Stomach (tissue), 9 donors: ENCODE measurements around the gene WWC2. TPM values are rescaled to one million over a fixed set of nuclear protein-coding genes. Genes with fewer than 3 reads are reported as not detected.

Experiments
- DNase-seq, 2 donors: peaks; one replicate each; pipeline versions ENCODE4 v3.0.0 to v3.0.0-alpha.2; 2013 to 2019
- H3K27ac ChIP-seq, 5 donors: fragments of 200-600 bp in 4 of 5; sonication (generic) in 4 of 5; one replicate each; pipeline ENCODE4 v1.5.1; 2013 to 2019; ENCODE audit warnings: mild to moderate bottlenecking in 1 of 5, moderate library complexity in 1 of 5
- H3K27me3 ChIP-seq, 3 donors: fragments of 200-600 bp; sonication (generic); one replicate each; pipeline ENCODE4 v1.5.1; 2017 to 2019; ENCODE audit warnings: mixed run types in 1 of 3
- H3K36me3 ChIP-seq, 4 donors: fragments of 200-600 bp; sonication (generic); 1 replicate in 3 of 4; 2 replicates in 1 of 4; pipeline ENCODE4 v1.5.1; 2016 to 2019
- H3K4me1 ChIP-seq, 4 donors: fragments of 200-600 bp; sonication (generic); one replicate each; pipeline ENCODE4 v1.5.1; 2016 to 2019
- H3K4me3 ChIP-seq, 4 donors: fragments of 200-600 bp; sonication (generic) in 3 of 4; one replicate each; pipeline ENCODE4 v1.5.1; 2016 to 2019; ENCODE audit warnings: mild to moderate bottlenecking in 1 of 4
- H3K9me3 ChIP-seq, 4 donors: fragments of 200-600 bp; sonication (generic); one replicate each; pipeline ENCODE4 v1.5.1; 2016 to 2019
- CTCF ChIP-seq, 7 experiments: fragments of 450-650 bp in 4 of 7; fragments of 200-600 bp in 3 of 7; sonication (generic) in 3 of 7; IDR thresholded peaks; one replicate each; pipeline ENCODE4 v1.5.1; 2016 to 2019; ENCODE audit warnings: antibody characterized with exemption in 7 of 7, control low read depth in 2 of 7, mild to moderate bottlenecking in 1 of 7
- EP300 ChIP-seq: sonication (generic); formaldehyde crosslinking; IDR thresholded peaks from one replicate; pipeline ENCODE4 v1.6.1; 2017; ENCODE audit warnings: antibody characterized with exemption
- POLR2A ChIP-seq, 4 donors: fragments of 450-650 bp; IDR thresholded peaks; one replicate each; pipeline ENCODE4 v1.6.1; 2016; ENCODE audit warnings: antibody characterized with exemption in 4 of 4, control low read depth in 2 of 4, mild to moderate bottlenecking in 1 of 4, moderate library complexity in 1 of 4
- POLR2AphosphoS5 ChIP-seq, 3 donors: sonication (generic); formaldehyde crosslinking; IDR thresholded peaks; one replicate each; pipeline ENCODE4 v1.6.1; 2016; ENCODE audit warnings: antibody characterized with exemption in 3 of 3
- WGBS, 5 donors: extraction: QIAGEN DNeasy Blood & Tissue Kit in 3 of 5; methylation state at CpG; one replicate each; pipeline versions ENCODE4 v1.1.5 to v1.1.7; 2013 to 2018; 5-methylcytosine and 5-hydroxymethylcytosine counted together
- intact Hi-C: fragments of 100-400 bp; cut with DNase I; formaldehyde crosslinking; loops from one replicate; pipeline ENCODE4 v1.15.1; 2023; ENCODE audit warnings: low total_unique reads
- polyA plus RNA-seq, 3 donors: library from polyadenylated mRNA; stranded (reverse); fragments of 200-250 nt; gene quantifications; one replicate each; pipeline ENCODE4 v1.2.3, GENCODE V29; 2013
- total RNA-seq, 5 donors: library from RNA; depleted of rRNA; stranded (reverse); fragments of >200 nt; gene quantifications; one replicate each; pipeline versions ENCODE4 v1.1.0 to v1.2.3, GENCODE V29; 2014 to 2016
- donor health status: healthy with polysubstance abuse.
- donor health status: Bipolar disorder and iron deficiency.
- donor health status: healthy.

WWC2 gene
- total and polyA plus RNA-seq, 8 donors = 2.6 to 59.1 (median 31.1) TPM

GRCh38 chr4:183264614-183265013 is 165.6 kb downstream of the WWC2 start:
- Histone ChIP-seq H3K4me3 (no peak overlapping the region), H3K27me3 (no peaks in the 10 kb centered on the region), H3K27ac (no peak overlapping the region), H3K4me1 (peaks cover 19 to 33% (median 28%) of the 10 kb centered on the region in 4 donors), H3K9me3 (no peaks in the 10 kb centered on the region), H3K36me3 (peaks cover 15 to 65% (median 59%) of the 10 kb centered on the region in 4 donors)
- WGBS, 5 donors = 63 to 82% (median 72%) methylated on average over 1 of the region's 1 CpG
- intact Hi-C loops = loop anchor here (5.0 to 10.0 kb wide), 3 partner anchors 140 to 332 kb away; no protein-coding TSS in a partner anchor
- no peak for TF ChIP-seq EP300
- no peak for TF ChIP-seq POLR2AphosphoS5 (IDR thresholded peaks at IDR 0.05)
- TF ChIP-seq CTCF (IDR thresholded peaks at IDR 0.05) = no peak
- no peak for TF ChIP-seq POLR2A (IDR thresholded peaks at IDR 0.05)
- DNase-seq = no peak

GRCh38 chr4:183266371-183266770 is 167.3 kb downstream of the WWC2 start:
- Histone ChIP-seq H3K9me3 (no peaks in the 10 kb centered on the region), H3K36me3 (peaks cover 8 to 65% (median 60%) of the 10 kb centered on the region in 4 donors), H3K27me3 (no peaks in the 10 kb centered on the region), H3K4me3 (no peak overlapping the region), H3K4me1 (peaks cover 9 to 17% (median 14%) of the 10 kb centered on the region in 4 donors), H3K27ac (no peak overlapping the region)
- intact Hi-C loops = loop anchor here (10.0 kb wide), 1 partner anchor 138 kb away; no protein-coding TSS in a partner anchor
- 92 to 95% (median 93%) methylated on average over 3 of the region's 3 CpGs for WGBS, 5 donors
- TF ChIP-seq EP300 = no peak
- no peak for TF ChIP-seq POLR2AphosphoS5 (IDR thresholded peaks at IDR 0.05)
- TF ChIP-seq CTCF (IDR thresholded peaks at IDR 0.05) = no peak
- TF ChIP-seq POLR2A (IDR thresholded peaks at IDR 0.05) = no peak
- DNase-seq = no peak

GRCh38 chr4:183268556-183268955 is 169.5 kb downstream of the WWC2 start:
- no peaks in the 10 kb centered on the region for H3K9me3 ChIP-seq
- no peak overlapping the region for H3K4me3 ChIP-seq
- WGBS, 5 donors = 86 to 94% (median 91%) methylated on average over 9 of the region's 9 CpGs
- peaks cover 10 to 85% (median 79%) of the 10 kb centered on the region in 4 donors for H3K36me3 ChIP-seq
- no peak overlapping the region for H3K27ac ChIP-seq
- TF ChIP-seq EP300 (no peak), POLR2AphosphoS5 (IDR thresholded peaks at IDR 0.05) (no peak), CTCF (IDR thresholded peaks at IDR 0.05) (no peak)
- no peak for DNase-seq
- no peaks in the 10 kb centered on the region for H3K27me3 ChIP-seq
- intact Hi-C loops = loop anchor here (10.0 kb wide), 1 partner anchor 136 kb away; no protein-coding TSS in a partner anchor
- no peaks in the 10 kb centered on the region for H3K4me1 ChIP-seq

- WGBS, 5 donors = 87 to 94% (median 90%) methylated on average over 3 of the region's 3 CpGs
- Histone ChIP-seq H3K27me3 (no peaks in the 10 kb centered on the region), H3K4me3 (no peak overlapping the region), H3K27ac (no peak overlapping the region), H3K4me1 (no peaks in the 10 kb centered on the region), H3K9me3 (peaks cover 6 to 29% (median 17%) of the 10 kb centered on the region in 4 donors), H3K36me3 (peaks cover 3 to 90% (median 73%) of the 10 kb centered on the region in 4 donors)
- no peak for DNase-seq
- intact Hi-C loops = no loop called here
- no peak for TF ChIP-seq POLR2AphosphoS5 (IDR thresholded peaks at IDR 0.05)
- TF ChIP-seq CTCF (IDR thresholded peaks at IDR 0.05) = no peak
- no peak for TF ChIP-seq EP300
- no peak for TF ChIP-seq POLR2A (IDR thresholded peaks at IDR 0.05)
Observed at GRCh38 chr4:183272384-183272783, 173.3 kb downstream of the WWC2 start.
